ENCODE measurements around the gene NDUFA5.
A peak's percentile ranks its signal among the peaks of the same experiment; 100 is the strongest.

Gene NDUFA5

GRCh38 chr7:123557398-123558288 is at the start of gene NDUFA5:
NDUFA5 (minus strand) TSS chr7:123557818; CDS start chr7:123557795, 23 bp downstream.
- DNase-seq (ENCODE audit: low read depth), result peak; percentile 95

- DNase-seq (ENCODE audit: low read depth), result no peak
Observed at GRCh38 chr7:123604739-123605138, 47.1 kb upstream of the NDUFA5 start.

GRCh38 chr7:123602648-123603047 is 45.0 kb upstream of the NDUFA5 start:
- no peak for DNase-seq (ENCODE audit: low read depth)

- DNase-seq (ENCODE audit: low read depth), result no peak
Observed at GRCh38 chr7:123601530-123601929, 43.9 kb upstream of the NDUFA5 start, which contains the start of gene ASB15. ASB15 (plus strand) TSS chr7:123601821; CDS start chr7:123614503, 12,682 bp downstream.

GRCh38 chr7:123600876-123601275 is 43.3 kb upstream of the NDUFA5 start:
- no peak for DNase-seq (ENCODE audit: low read depth)

GRCh38 chr7:123599766-123600165 is 42.1 kb upstream of the NDUFA5 start:
- no peak for DNase-seq (ENCODE audit: low read depth)

- DNase-seq (ENCODE audit: low read depth), result no peak
Observed at GRCh38 chr7:123598657-123599056, 41.0 kb upstream of the NDUFA5 start.

- no peak for DNase-seq (ENCODE audit: low read depth)
Observed at GRCh38 chr7:123594813-123595241, 37.2 kb upstream of the NDUFA5 start.

GRCh38 chr7:123588376-123588775 is 30.8 kb upstream of the NDUFA5 start:
- DNase-seq (ENCODE audit: low read depth), result no peak

- no peak for DNase-seq (ENCODE audit: low read depth)
Observed at GRCh38 chr7:123583821-123584220, 26.2 kb upstream of the NDUFA5 start.

GRCh38 chr7:123581162-123581459 is 23.5 kb upstream of the NDUFA5 start:
- no peak for DNase-seq (ENCODE audit: low read depth)

GRCh38 chr7:123580406-123581161 is 23.0 kb upstream of the NDUFA5 start:
- no peak for DNase-seq (ENCODE audit: low read depth)

GRCh38 chr7:123579416-123579815 is 21.8 kb upstream of the NDUFA5 start:
- no peak for DNase-seq (ENCODE audit: low read depth)

GRCh38 chr7:123573896-123574467 is 16.4 kb upstream of the NDUFA5 start:
- no peak for DNase-seq (ENCODE audit: low read depth)

GRCh38 chr7:123573341-123573740 is 15.7 kb upstream of the NDUFA5 start:
- DNase-seq (ENCODE audit: low read depth), result no peak

GRCh38 chr7:123571684-123572083 is 14.1 kb upstream of the NDUFA5 start:
- no peak for DNase-seq (ENCODE audit: low read depth)

- DNase-seq (ENCODE audit: low read depth), result no peak
Observed at GRCh38 chr7:123571187-123571586, 13.6 kb upstream of the NDUFA5 start.

GRCh38 chr7:123570390-123571182 is 13.0 kb upstream of the NDUFA5 start:
- no peak for DNase-seq (ENCODE audit: low read depth)

- DNase-seq (ENCODE audit: low read depth), result no peak
Observed at GRCh38 chr7:123569352-123570010, 11.9 kb upstream of the NDUFA5 start.

GRCh38 chr7:123562121-123562520 is 4.5 kb upstream of the NDUFA5 start:
- no peak for DNase-seq (ENCODE audit: low read depth)

- no peak for DNase-seq (ENCODE audit: low read depth)
Observed at GRCh38 chr7:123558289-123558874, 764 bp upstream of the NDUFA5 start.

All from CMK (cell line).